HepG2 (cell line): Measurements from ENCODE around the gene FXR2. TPM values are rescaled to one million over a fixed set of nuclear protein-coding genes. Genes with fewer than 3 reads are reported as not detected.

ENCODE experiments used
- ATF2 ChIP-seq: sonication (generic); formaldehyde crosslinking; IDR thresholded peaks from 2 replicates; pipeline ENCODE4 v1.4.0; 2020; ENCODE audit warnings: missing genetic modification reagents
- ATRX ChIP-seq: sonication (generic); formaldehyde crosslinking; IDR thresholded peaks from 2 replicates; pipeline ENCODE4 v1.4.0; 2020; ENCODE audit warnings: missing genetic modification reagents, borderline replicate concordance
- DRAP1 ChIP-seq: IDR thresholded peaks from 2 replicates; pipeline ENCODE4 v1.6.1; 2016; ENCODE audit warnings: missing genetic modification reagents, missing compliant biosample characterization
- FIP1L1 ChIP-seq: fragments of 200-400 bp; formaldehyde crosslinking; IDR thresholded peaks from 2 replicates; pipeline ENCODE4 v1.6.1; 2018; ENCODE audit warnings: low read depth, mild to moderate bottlenecking, low read length, moderate library complexity, borderline replicate concordance; ENCODE audit not compliant: insufficient read depth
- GMEB1 ChIP-seq: sonication (generic); formaldehyde crosslinking; IDR thresholded peaks from 2 replicates; pipeline ENCODE4 v1.5.1; 2020; ENCODE audit warnings: missing genetic modification reagents, mild to moderate bottlenecking, borderline replicate concordance
- HCFC1 ChIP-seq: fragments of 150-350 bp; IDR thresholded peaks from 2 replicates; pipeline ENCODE4 v1.6.1; 2014; ENCODE audit warnings: low read depth, low read length
- HES4 ChIP-seq: sonication (generic); formaldehyde crosslinking; IDR thresholded peaks from 2 replicates; pipeline ENCODE4 v1.9.0; 2021; ENCODE audit warnings: mild to moderate bottlenecking, missing genetic modification reagents, borderline replicate concordance
- IRX3 ChIP-seq: sonication (generic); formaldehyde crosslinking; IDR thresholded peaks from 2 replicates; pipeline ENCODE4 v1.8.1; 2023; ENCODE audit warnings: mild to moderate bottlenecking, low read depth, missing genetic modification reagents, borderline replicate concordance
- KLF16 ChIP-seq, 2 experiments: sonication (generic) in 1 of 2; formaldehyde crosslinking in 1 of 2; IDR thresholded peaks; 2 replicates each; pipeline versions ENCODE4 v1.6.1 to v1.8.0; 2016 to 2023; ENCODE audit warnings: missing genetic modification reagents in 2 of 2, missing compliant biosample characterization in 1 of 2
- KLF9 ChIP-seq: IDR thresholded peaks from 2 replicates; pipeline ENCODE4 v1.6.1; 2016; ENCODE audit warnings: low read depth
- MED1 ChIP-seq: sonication (generic); formaldehyde crosslinking; IDR thresholded peaks from 2 replicates; pipeline ENCODE4 v1.4.0; 2020; ENCODE audit warnings: missing genetic modification reagents
- MIER3 ChIP-seq: IDR thresholded peaks from 2 replicates; pipeline ENCODE4 v1.6.1; 2016; ENCODE audit warnings: missing compliant biosample characterization, borderline replicate concordance
- RBM22 ChIP-seq: fragments of 200-400 bp; formaldehyde crosslinking; optimal IDR thresholded peaks from 2 replicates; pipeline ENCODE3; 2017; ENCODE audit warnings: mild to moderate bottlenecking, low read length, moderate library complexity
- RBM39 ChIP-seq: fragments of 200-400 bp; formaldehyde crosslinking; IDR thresholded peaks from one replicate; pipeline ENCODE4 v1.6.1; 2018; ENCODE audit warnings: antibody characterized with exemption, mild to moderate bottlenecking, low read depth, low read length; ENCODE audit not compliant: poor library complexity, severe bottlenecking
- RFX3 ChIP-seq: IDR thresholded peaks from 2 replicates; pipeline ENCODE4 v1.6.1; 2016; ENCODE audit warnings: missing biosample characterization, missing genetic modification reagents
- THRA ChIP-seq: sonication (generic); formaldehyde crosslinking; IDR thresholded peaks from 2 replicates; pipeline ENCODE4 v1.4.0; 2020; ENCODE audit warnings: missing genetic modification reagents, borderline replicate concordance
- YEATS2 ChIP-seq: sonication (generic); formaldehyde crosslinking; IDR thresholded peaks from 2 replicates; pipeline ENCODE4 v1.4.0; 2020; ENCODE audit warnings: missing genetic modification reagents, borderline replicate concordance
- ZFP62 ChIP-seq: sonication (generic); formaldehyde crosslinking; IDR thresholded peaks from 2 replicates; pipeline ENCODE4 v1.4.0; 2020; ENCODE audit warnings: missing genetic modification reagents
- ZMYM3 ChIP-seq: sonication (generic); formaldehyde crosslinking; IDR thresholded peaks from 2 replicates; pipeline ENCODE4 v1.5.1; 2020; ENCODE audit warnings: mild to moderate bottlenecking, missing genetic modification reagents
- ZNF282 ChIP-seq: fragments of 450-650 bp; IDR thresholded peaks from 2 replicates; pipeline ENCODE4 v1.6.1; 2018; ENCODE audit not compliant: partially characterized antibody
- ZNF34 ChIP-seq: sonication (generic); formaldehyde crosslinking; IDR thresholded peaks from 2 replicates; pipeline ENCODE4 v1.4.0; 2020; ENCODE audit warnings: mild to moderate bottlenecking, missing genetic modification reagents, borderline replicate concordance
- ZNF674 ChIP-seq: sonication (generic); formaldehyde crosslinking; IDR thresholded peaks from 2 replicates; pipeline ENCODE4 v1.5.0; 2020; ENCODE audit warnings: low read depth, mild to moderate bottlenecking, missing genetic modification reagents
- ZNF782 ChIP-seq: sonication (generic); formaldehyde crosslinking; IDR thresholded peaks from 2 replicates; pipeline ENCODE4 v1.4.0; 2020; ENCODE audit warnings: missing genetic modification reagents, mild to moderate bottlenecking, borderline replicate concordance
- polyA plus RNA-seq, 8 experiments: library from polyadenylated mRNA; depleted of rRNA in 3 of 8; stranded (reverse) in 7 of 8; unstranded in 1 of 8; fragments of >200 nt; fragmentation: Illumina TruSeq in 4 of 8; extraction: Trizol in 4 of 8; gene quantifications; 2 replicates each; pipeline versions ENCODE4 v1.2.1 to v1.2.3, GENCODE V29; 2011 to 2016; ENCODE audit warnings: low read depth in 4 of 8, missing spikeins in 1 of 8, mixed read lengths in 1 of 8; ENCODE audit not compliant: insufficient read depth in 1 of 8
- total RNA-seq, 5 experiments: library from RNA; depleted of rRNA; stranded (reverse); fragments of >200 nt; fragmentation: Illumina TruSeq; extraction: Trizol; gene quantifications; 2 replicates each; pipeline ENCODE4 v1.2.3, GENCODE V29; 2016; ENCODE audit warnings: low read depth in 1 of 5
- TF ChIP-seq, protein P1 (sequence below): sonication (generic); formaldehyde crosslinking; IDR thresholded peaks from 2 replicates; pipeline ENCODE4 v1.9.0; 2021; ENCODE audit warnings: missing genetic modification reagents, borderline replicate concordance

FXR2 gene
- total and polyA plus RNA-seq, 2 of the 13 experiments (the other 11 are each of a cell fraction or from before 2014, with no cell fraction given): 20.9 to 24.4 TPM

DNA sequence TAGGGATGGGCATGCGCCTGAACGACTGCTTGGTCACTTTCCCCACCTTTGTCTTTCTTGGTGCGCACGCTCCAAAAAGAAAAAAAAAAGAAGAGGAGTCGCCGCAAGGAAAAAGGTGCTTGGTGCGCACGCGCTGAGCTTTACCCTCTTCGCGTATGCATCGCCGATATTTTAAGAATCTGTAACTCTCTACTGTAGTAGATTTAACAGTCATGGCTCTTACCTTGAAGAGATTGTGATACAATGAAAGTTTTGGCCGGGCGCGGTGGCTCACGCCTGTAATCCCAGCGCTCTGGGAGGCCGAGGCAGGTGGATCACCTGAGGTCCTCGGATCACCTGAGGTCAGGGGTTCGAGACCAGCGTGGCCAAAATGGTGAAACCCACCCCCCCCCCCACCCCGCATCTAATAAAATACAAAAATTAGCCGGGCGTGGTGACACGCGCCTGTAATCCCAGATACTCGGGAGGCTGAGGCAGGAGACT lies 609 bp upstream of the FXR2 start (continued):
- TF ChIP-seq MIER3 (CRISPR knock-in tag) (no peak), HCFC1 (no peak), RBM39 (no peak), YEATS2 (CRISPR knock-in tag) (no peak), ZNF782 (CRISPR knock-in tag) (no peak), THRA (CRISPR knock-in tag) (no peak), ATRX (no peak), ZNF674 (no peak), MED1 (no peak), ZNF34 (CRISPR knock-in tag) (no peak), ZMYM3 (peak; percentile 79), ZFP62 (CRISPR knock-in tag) (no peak), ZNF282 (no peak), FIP1L1 (no peak), GMEB1 (no peak), DRAP1 (CRISPR knock-in tag) (0 out of 2 replicates have a peak, but pooled peaks have one; percentile 4), KLF16 (CRISPR knock-in tag; IDR thresholded peaks at IDR 0.05) (no peak), IRX3 (no peak), RBM22 (no peak), HES4 (no peak), KLF9 (CRISPR knock-in tag) (no peak), ATF2 (CRISPR knock-in tag) (no peak), RFX3 (no peak)
- TF ChIP-seq, protein P1, sequence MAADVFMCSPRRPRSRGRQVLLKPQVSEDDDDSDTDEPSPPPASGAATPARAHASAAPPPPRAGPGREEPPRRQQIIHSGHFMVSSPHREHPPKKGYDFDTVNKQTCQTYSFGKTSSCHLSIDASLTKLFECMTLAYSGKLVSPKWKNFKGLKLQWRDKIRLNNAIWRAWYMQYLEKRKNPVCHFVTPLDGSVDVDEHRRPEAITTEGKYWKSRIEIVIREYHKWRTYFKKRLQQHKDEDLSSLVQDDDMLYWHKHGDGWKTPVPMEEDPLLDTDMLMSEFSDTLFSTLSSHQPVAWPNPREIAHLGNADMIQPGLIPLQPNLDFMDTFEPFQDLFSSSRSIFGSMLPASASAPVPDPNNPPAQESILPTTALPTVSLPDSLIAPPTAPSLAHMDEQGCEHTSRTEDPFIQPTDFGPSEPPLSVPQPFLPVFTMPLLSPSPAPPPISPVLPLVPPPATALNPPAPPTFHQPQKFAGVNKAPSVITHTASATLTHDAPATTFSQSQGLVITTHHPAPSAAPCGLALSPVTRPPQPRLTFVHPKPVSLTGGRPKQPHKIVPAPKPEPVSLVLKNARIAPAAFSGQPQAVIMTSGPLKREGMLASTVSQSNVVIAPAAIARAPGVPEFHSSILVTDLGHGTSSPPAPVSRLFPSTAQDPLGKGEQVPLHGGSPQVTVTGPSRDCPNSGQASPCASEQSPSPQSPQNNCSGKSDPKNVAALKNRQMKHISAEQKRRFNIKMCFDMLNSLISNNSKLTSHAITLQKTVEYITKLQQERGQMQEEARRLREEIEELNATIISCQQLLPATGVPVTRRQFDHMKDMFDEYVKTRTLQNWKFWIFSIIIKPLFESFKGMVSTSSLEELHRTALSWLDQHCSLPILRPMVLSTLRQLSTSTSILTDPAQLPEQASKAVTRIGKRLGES (CRISPR knock-in tag): no peak
